Gastrocnemius medialis (tissue), 4 donors: ENCODE measurements around the gene TFG.

ENCODE experiments used
- POLR2A ChIP-seq, 2 donors: fragments of 450-650 bp; IDR thresholded peaks; one replicate each; pipeline ENCODE4 v1.6.1; 2017; ENCODE audit warnings: antibody characterized with exemption in 2 of 2, mild to moderate bottlenecking in 2 of 2, moderate library complexity in 2 of 2
- TF ChIP-seq, protein P1 (sequence below), 5 experiments: fragments of 450-650 bp in 3 of 5; fragments of 200-600 bp in 2 of 5; sonication (generic) in 2 of 5; IDR thresholded peaks in 4 of 5; conservative IDR thresholded peaks in 1 of 5; 1 replicate in 4 of 5; 2 replicates in 1 of 5; pipeline ENCODE4 v1.5.1; 2016 to 2019; ENCODE audit warnings: antibody characterized with exemption in 5 of 5, mild to moderate bottlenecking in 3 of 5, moderate library complexity in 3 of 5

DNA sequence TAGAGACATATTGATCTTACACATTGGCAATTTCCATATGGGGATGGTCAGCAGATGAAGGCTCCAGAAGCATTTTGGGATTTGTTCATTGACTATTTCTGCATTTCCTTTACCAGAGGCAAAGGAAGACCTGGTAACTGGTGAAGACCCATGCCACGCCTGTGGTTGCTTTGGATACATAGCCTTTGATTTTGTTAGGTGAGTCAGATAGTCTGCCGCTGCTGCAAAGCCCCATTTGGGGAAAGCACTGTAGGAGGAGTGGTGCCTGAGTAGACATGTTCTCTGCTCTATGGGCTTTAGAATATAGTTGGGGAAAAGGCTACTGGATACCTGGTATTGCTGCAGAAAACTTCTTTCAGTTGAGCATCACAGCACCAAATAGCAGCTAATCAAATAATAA lies 56.8 kb downstream of the TFG start:
- no peak for TF ChIP-seq POLR2A (IDR thresholded peaks at IDR 0.05)
- TF ChIP-seq, protein P1, sequence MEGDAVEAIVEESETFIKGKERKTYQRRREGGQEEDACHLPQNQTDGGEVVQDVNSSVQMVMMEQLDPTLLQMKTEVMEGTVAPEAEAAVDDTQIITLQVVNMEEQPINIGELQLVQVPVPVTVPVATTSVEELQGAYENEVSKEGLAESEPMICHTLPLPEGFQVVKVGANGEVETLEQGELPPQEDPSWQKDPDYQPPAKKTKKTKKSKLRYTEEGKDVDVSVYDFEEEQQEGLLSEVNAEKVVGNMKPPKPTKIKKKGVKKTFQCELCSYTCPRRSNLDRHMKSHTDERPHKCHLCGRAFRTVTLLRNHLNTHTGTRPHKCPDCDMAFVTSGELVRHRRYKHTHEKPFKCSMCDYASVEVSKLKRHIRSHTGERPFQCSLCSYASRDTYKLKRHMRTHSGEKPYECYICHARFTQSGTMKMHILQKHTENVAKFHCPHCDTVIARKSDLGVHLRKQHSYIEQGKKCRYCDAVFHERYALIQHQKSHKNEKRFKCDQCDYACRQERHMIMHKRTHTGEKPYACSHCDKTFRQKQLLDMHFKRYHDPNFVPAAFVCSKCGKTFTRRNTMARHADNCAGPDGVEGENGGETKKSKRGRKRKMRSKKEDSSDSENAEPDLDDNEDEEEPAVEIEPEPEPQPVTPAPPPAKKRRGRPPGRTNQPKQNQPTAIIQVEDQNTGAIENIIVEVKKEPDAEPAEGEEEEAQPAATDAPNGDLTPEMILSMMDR (IDR thresholded peaks at IDR 0.05 in 4 of 5, conservative IDR thresholded peaks at IDR 0.05 in 1 of 5): no peak
